HEK293T (cell line): ENCODE measurements around the gene ADAMTS18.

Source experiments
- ARNT ChIP-seq: fragments of 450-650 bp; IDR thresholded peaks from 2 replicates; pipeline ENCODE4 v1.6.1; 2017; ENCODE audit warnings: mild to moderate bottlenecking
- FOXA1 ChIP-seq: fragments of 450-650 bp; IDR thresholded peaks from 2 replicates; pipeline ENCODE4 v1.6.1; 2016; ENCODE audit warnings: mild to moderate bottlenecking
- SP1 ChIP-seq: fragments of 450-650 bp; IDR thresholded peaks from 2 replicates; pipeline ENCODE4 v1.6.1; 2017

GRCh38 chr16:77404775-77405174 lies 30.1 kb downstream of the ADAMTS18 start:
- TF ChIP-seq ARNT (no peak), FOXA1 (no peak), SP1 (no peak)
